GM12878 (cell line): ENCODE results near the gene ZNF684. TPM values are rescaled to one million over a fixed set of nuclear protein-coding genes. Genes with fewer than 3 reads are reported as not detected.

Experiments
- BACH1 ChIP-seq: fragments of 450-650 bp; IDR thresholded peaks from 2 replicates; pipeline ENCODE4 v1.6.1; 2017; ENCODE audit warnings: mild to moderate bottlenecking, borderline replicate concordance
- CBFB ChIP-seq: IDR thresholded peaks from 2 replicates; pipeline ENCODE4 v1.6.1; 2016; ENCODE audit warnings: antibody characterized with exemption, low read depth
- CREM ChIP-seq: IDR thresholded peaks from 2 replicates; pipeline ENCODE4 v1.6.1; 2014; ENCODE audit warnings: antibody characterized with exemption, low read depth
- JUNB ChIP-seq: IDR thresholded peaks from 2 replicates; pipeline ENCODE4 v1.6.1; 2016; ENCODE audit warnings: antibody characterized with exemption, mild to moderate bottlenecking
- MEF2B ChIP-seq: fragments of 450-650 bp; IDR thresholded peaks from 2 replicates; pipeline ENCODE4 v1.6.1; 2018; ENCODE audit warnings: mild to moderate bottlenecking, moderate library complexity; ENCODE audit not compliant: partially characterized antibody, poor library complexity, severe bottlenecking
- SREBF2 ChIP-seq: IDR thresholded peaks from 2 replicates; pipeline ENCODE4 v1.6.1; 2012; ENCODE audit warnings: mild to moderate bottlenecking, low read length
- polyA plus RNA-seq, 11 experiments: library from polyadenylated mRNA; depleted of rRNA in 4 of 11; unstranded in 6 of 11; stranded (reverse) in 5 of 11; fragments of >200 nt; fragmentation: Nextera tagmentation in 4 of 11; fragmentation: Illumina TruSeq in 1 of 11; extraction: Ambion mirVana in 4 of 11; extraction: Trizol in 1 of 11; gene quantifications; 1 replicate in 1 of 11; 2 replicates in 10 of 11; pipeline versions ENCODE4 v1.2.1 to v1.2.3, GENCODE V29; 2011 to 2016; ENCODE audit warnings: inconsistent platforms in 2 of 11, missing spikeins in 2 of 11, low read depth in 1 of 11
- total RNA-seq, 4 experiments: library from RNA; depleted of rRNA in 3 of 4; stranded (reverse); fragments of >200 nt in 3 of 4; fragmentation: Illumina TruSeq in 1 of 4; extraction: Trizol in 1 of 4; gene quantifications; 2 replicates each; pipeline versions ENCODE4 v1.2.1 to v1.2.3, GENCODE V29; 2013 to 2021
- TF ChIP-seq, protein P1 (sequence below): fragments of 450-650 bp; conservative IDR thresholded peaks from 2 replicates; pipeline ENCODE4 v1.6.1; 2017; ENCODE audit warnings: mild to moderate bottlenecking, moderate library complexity
- TF ChIP-seq, protein P2 (sequence below), 3 experiments: IDR thresholded peaks in 2 of 3; conservative IDR thresholded peaks in 1 of 3; 2 replicates each; pipeline ENCODE4 v1.5.1; 2011; ENCODE audit warnings: low read depth in 3 of 3, low read length in 3 of 3, mild to moderate bottlenecking in 3 of 3, control low read depth in 2 of 3, moderate library complexity in 2 of 3, inconsistent platforms in 1 of 3, mixed read lengths in 1 of 3; ENCODE audit not compliant: control insufficient read depth in 2 of 3, insufficient read depth in 1 of 3; ENCODE audit errors: extremely low read depth in 1 of 3
- TF ChIP-seq, protein P3 (sequence below): IDR thresholded peaks from 2 replicates; pipeline ENCODE4 v1.6.1; 2011; ENCODE audit warnings: low read depth, mild to moderate bottlenecking, low read length, moderate library complexity, borderline replicate concordance; ENCODE audit errors: extremely low read depth

The ZNF684 gene
- total and polyA plus RNA-seq, 10 of the 15 experiments (the other 5 are each of a cell fraction or from before 2014, with no cell fraction given) = 3.8 to 6.8 (median 6.0) TPM

DNA sequence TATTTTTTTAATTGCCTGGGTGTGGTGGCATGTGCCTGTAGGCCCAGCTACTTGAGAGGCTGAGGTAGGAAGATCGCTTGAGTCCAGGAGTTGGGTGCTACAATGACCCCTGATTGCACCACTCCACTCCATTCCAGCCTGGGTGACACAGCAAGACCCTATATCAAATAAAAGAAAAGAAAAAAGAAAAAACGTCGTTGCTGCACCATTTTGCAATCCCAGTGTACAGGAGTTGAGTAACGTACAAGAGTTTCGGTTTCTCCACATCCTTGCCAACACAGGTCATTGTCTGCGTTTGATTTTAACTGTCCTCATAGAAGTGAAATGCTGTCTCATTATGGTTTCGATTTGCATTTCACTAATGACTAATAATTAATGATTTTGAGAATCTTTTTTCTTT is 7.9 kb downstream of the ZNF684 start (continued):
- TF ChIP-seq, protein P1, sequence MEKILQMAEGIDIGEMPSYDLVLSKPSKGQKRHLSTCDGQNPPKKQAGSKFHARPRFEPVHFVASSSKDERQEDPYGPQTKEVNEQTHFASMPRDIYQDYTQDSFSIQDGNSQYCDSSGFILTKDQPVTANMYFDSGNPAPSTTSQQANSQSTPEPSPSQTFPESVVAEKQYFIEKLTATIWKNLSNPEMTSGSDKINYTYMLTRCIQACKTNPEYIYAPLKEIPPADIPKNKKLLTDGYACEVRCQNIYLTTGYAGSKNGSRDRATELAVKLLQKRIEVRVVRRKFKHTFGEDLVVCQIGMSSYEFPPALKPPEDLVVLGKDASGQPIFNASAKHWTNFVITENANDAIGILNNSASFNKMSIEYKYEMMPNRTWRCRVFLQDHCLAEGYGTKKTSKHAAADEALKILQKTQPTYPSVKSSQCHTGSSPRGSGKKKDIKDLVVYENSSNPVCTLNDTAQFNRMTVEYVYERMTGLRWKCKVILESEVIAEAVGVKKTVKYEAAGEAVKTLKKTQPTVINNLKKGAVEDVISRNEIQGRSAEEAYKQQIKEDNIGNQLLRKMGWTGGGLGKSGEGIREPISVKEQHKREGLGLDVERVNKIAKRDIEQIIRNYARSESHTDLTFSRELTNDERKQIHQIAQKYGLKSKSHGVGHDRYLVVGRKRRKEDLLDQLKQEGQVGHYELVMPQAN = no peak
- TF ChIP-seq MEF2B = no peak
- TF ChIP-seq JUNB = no peak
- TF ChIP-seq, protein P2, sequence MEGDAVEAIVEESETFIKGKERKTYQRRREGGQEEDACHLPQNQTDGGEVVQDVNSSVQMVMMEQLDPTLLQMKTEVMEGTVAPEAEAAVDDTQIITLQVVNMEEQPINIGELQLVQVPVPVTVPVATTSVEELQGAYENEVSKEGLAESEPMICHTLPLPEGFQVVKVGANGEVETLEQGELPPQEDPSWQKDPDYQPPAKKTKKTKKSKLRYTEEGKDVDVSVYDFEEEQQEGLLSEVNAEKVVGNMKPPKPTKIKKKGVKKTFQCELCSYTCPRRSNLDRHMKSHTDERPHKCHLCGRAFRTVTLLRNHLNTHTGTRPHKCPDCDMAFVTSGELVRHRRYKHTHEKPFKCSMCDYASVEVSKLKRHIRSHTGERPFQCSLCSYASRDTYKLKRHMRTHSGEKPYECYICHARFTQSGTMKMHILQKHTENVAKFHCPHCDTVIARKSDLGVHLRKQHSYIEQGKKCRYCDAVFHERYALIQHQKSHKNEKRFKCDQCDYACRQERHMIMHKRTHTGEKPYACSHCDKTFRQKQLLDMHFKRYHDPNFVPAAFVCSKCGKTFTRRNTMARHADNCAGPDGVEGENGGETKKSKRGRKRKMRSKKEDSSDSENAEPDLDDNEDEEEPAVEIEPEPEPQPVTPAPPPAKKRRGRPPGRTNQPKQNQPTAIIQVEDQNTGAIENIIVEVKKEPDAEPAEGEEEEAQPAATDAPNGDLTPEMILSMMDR (IDR thresholded peaks at IDR 0.05 in 2 of 3, conservative IDR thresholded peaks at IDR 0.05 in 1 of 3; ENCODE audit: control insufficient read depth in 2 of 3, extremely low read depth in 1 of 3, insufficient read depth in 1 of 3, low read depth in 3 of 3, low read length in 3 of 3) = no peak
- TF ChIP-seq SREBF2 = no peak
- no peak for TF ChIP-seq BACH1
- no peak for TF ChIP-seq CBFB
- TF ChIP-seq, protein P3, sequence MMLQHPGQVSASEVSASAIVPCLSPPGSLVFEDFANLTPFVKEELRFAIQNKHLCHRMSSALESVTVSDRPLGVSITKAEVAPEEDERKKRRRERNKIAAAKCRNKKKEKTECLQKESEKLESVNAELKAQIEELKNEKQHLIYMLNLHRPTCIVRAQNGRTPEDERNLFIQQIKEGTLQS = no peak
- TF ChIP-seq CREM = no peak
- TF ChIP-seq, all 136 proteins: peak for 0
